ENCODE results near the gene TBXAS1. TPM values are rescaled to one million over a fixed set of nuclear protein-coding genes. Genes with fewer than 3 reads are reported as not detected.

Gene TBXAS1
- polyA plus RNA-seq, 2 donors, result 5.9 to 10.7 TPM

DNA sequence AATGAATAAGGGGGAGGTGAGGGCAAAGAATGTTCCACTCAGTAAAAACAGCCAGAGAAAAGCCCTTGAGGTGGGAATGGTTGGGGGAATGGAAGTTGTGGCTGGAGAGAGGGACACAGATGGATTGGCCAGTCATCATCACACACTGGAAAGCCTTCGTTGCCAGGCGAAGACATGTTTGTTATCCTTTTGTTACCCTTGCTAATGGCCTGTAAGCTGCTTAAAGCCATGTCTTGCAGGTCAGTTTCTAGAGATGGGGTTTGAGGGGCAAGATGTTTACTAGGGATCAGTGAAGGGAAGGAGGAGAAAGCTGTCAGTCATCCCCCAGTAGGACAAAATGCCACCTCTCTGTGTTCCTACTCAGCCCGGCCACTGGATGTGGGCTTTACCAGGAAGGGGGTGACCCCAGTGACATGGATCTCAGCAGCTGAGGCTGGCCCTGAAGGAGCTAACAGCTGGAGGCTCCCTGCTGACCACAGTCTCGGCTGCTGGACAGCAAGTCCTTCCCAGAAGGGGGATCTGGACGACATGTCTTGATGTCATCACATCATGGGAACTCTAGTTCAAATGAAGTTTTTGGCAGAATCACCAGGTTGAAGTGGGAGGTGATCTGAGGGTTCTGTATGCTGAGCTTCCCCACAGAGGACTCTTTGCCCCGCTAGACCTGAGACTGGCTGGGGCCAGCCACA, 66.2 kb downstream of the TBXAS1 start:
- 87 to 89% methylated on average over 6 of the region's 6 CpGs for WGBS, 2 donors
- no peak overlapping the region for H3K27ac ChIP-seq (ENCODE audit: low read depth in 2 of 2, low read length in 1 of 2)
- H3K4me3 ChIP-seq (ENCODE audit: low read depth in 1 of 2, low read length in 2 of 2), result no peak overlapping the region
- H3K27me3 ChIP-seq (ENCODE audit: control insufficient read depth in 1 of 2, insufficient read depth in 2 of 2, low read length in 2 of 2), result no peaks in the 10 kb centered on the region
- H3K4me1 ChIP-seq (ENCODE audit: control insufficient read depth in 2 of 2, insufficient read depth in 2 of 2, low read length in 1 of 2), result peaks cover 0 to 3% of the 10 kb centered on the region in 2 donors
- H3K36me3 ChIP-seq (ENCODE audit: control insufficient read depth in 2 of 2, insufficient read depth in 2 of 2, low read length in 1 of 2), result no peaks in the 10 kb centered on the region
- H3K9me3 ChIP-seq (ENCODE audit: control insufficient read depth in 2 of 2, insufficient read depth in 1 of 2, low read depth in 1 of 2, low read length in 1 of 2), result no peaks in the 10 kb centered on the region

GRCh38 chr7:139896288-139896687, 67.2 kb downstream of the TBXAS1 start:
- Histone ChIP-seq H3K4me1 (ENCODE audit: control insufficient read depth in 2 of 2, insufficient read depth in 2 of 2, low read length in 1 of 2) (peaks cover 0 to 3% of the 10 kb centered on the region in 2 donors), H3K9me3 (ENCODE audit: control insufficient read depth in 2 of 2, insufficient read depth in 1 of 2, low read depth in 1 of 2, low read length in 1 of 2) (no peaks in the 10 kb centered on the region)
- WGBS, 2 donors, result 85 to 90% methylated on average over 3 of the region's 3 CpGs

GRCh38 chr7:139896831-139897230, 67.8 kb downstream of the TBXAS1 start:
- Histone ChIP-seq H3K27ac (ENCODE audit: low read depth in 2 of 2, low read length in 1 of 2) (no peak overlapping the region), H3K9me3 (ENCODE audit: control insufficient read depth in 2 of 2, insufficient read depth in 1 of 2, low read depth in 1 of 2, low read length in 1 of 2) (no peaks in the 10 kb centered on the region), H3K36me3 (ENCODE audit: control insufficient read depth in 2 of 2, insufficient read depth in 2 of 2, low read length in 1 of 2) (no peaks in the 10 kb centered on the region), H3K27me3 (ENCODE audit: control insufficient read depth in 1 of 2, insufficient read depth in 2 of 2, low read length in 2 of 2) (no peaks in the 10 kb centered on the region), H3K4me3 (ENCODE audit: low read depth in 1 of 2, low read length in 2 of 2) (no peak overlapping the region), H3K4me1 (ENCODE audit: control insufficient read depth in 2 of 2, insufficient read depth in 2 of 2, low read length in 1 of 2) (peaks cover 0 to 3% of the 10 kb centered on the region in 2 donors)
- 54 to 65% methylated on average over 6 of the region's 6 CpGs for WGBS, 2 donors

More at GRCh38 chr7:139896288-139896687, 67.2 kb downstream of the TBXAS1 start:
- no peak overlapping the region for H3K27ac ChIP-seq (ENCODE audit: low read depth in 2 of 2, low read length in 1 of 2)
- no peaks in the 10 kb centered on the region for H3K36me3 ChIP-seq (ENCODE audit: control insufficient read depth in 2 of 2, insufficient read depth in 2 of 2, low read length in 1 of 2)
- no peak overlapping the region for H3K4me3 ChIP-seq (ENCODE audit: low read depth in 1 of 2, low read length in 2 of 2)
- no peaks in the 10 kb centered on the region for H3K27me3 ChIP-seq (ENCODE audit: control insufficient read depth in 1 of 2, insufficient read depth in 2 of 2, low read length in 2 of 2)

GRCh38 chr7:139897422-139898090, 68.5 kb downstream of the TBXAS1 start:
- H3K4me1 ChIP-seq (ENCODE audit: control insufficient read depth in 2 of 2, insufficient read depth in 2 of 2, low read length in 1 of 2), result peaks cover 0 to 3% of the 10 kb centered on the region in 2 donors
- no peaks in the 10 kb centered on the region for H3K27me3 ChIP-seq (ENCODE audit: control insufficient read depth in 1 of 2, insufficient read depth in 2 of 2, low read length in 2 of 2)
- no peaks in the 10 kb centered on the region for H3K36me3 ChIP-seq (ENCODE audit: control insufficient read depth in 2 of 2, insufficient read depth in 2 of 2, low read length in 1 of 2)
- H3K4me3 ChIP-seq (ENCODE audit: low read depth in 1 of 2, low read length in 2 of 2), result no peak overlapping the region
- 71 to 74% methylated on average over 5 of the region's 5 CpGs for WGBS, 2 donors
- H3K9me3 ChIP-seq (ENCODE audit: control insufficient read depth in 2 of 2, insufficient read depth in 1 of 2, low read depth in 1 of 2, low read length in 1 of 2), result no peaks in the 10 kb centered on the region
- H3K27ac ChIP-seq (ENCODE audit: low read depth in 2 of 2, low read length in 1 of 2), result no peak overlapping the region

DNA sequence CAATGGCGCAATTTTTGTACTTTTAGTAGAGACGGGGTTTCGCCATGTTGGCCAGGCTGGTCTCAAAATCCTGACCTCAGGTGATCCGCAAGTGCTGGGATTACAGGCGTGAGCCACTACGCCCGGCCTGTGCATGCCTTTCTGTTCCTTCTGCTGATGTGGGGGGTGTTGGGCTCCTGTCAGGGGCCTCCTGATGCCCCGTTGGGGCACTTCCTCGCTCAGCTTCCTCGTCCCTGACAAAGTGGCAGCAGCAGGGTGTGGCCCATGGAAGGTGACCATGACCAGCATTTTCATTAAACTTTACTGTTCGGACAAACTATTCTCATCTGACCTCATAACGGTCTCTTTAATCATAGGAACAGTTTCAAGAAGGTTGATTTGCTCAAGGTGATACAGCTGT, 69.4 kb downstream of the TBXAS1 start:
- Histone ChIP-seq H3K36me3 (ENCODE audit: control insufficient read depth in 2 of 2, insufficient read depth in 2 of 2, low read length in 1 of 2) (no peaks in the 10 kb centered on the region), H3K4me3 (ENCODE audit: low read depth in 1 of 2, low read length in 2 of 2) (no peak overlapping the region), H3K9me3 (ENCODE audit: control insufficient read depth in 2 of 2, insufficient read depth in 1 of 2, low read depth in 1 of 2, low read length in 1 of 2) (no peaks in the 10 kb centered on the region), H3K4me1 (ENCODE audit: control insufficient read depth in 2 of 2, insufficient read depth in 2 of 2, low read length in 1 of 2) (peaks cover 0 to 3% of the 10 kb centered on the region in 2 donors), H3K27ac (ENCODE audit: low read depth in 2 of 2, low read length in 1 of 2) (no peak overlapping the region), H3K27me3 (ENCODE audit: control insufficient read depth in 1 of 2, insufficient read depth in 2 of 2, low read length in 2 of 2) (no peaks in the 10 kb centered on the region)
- WGBS, 2 donors, result 86 to 89% methylated on average over 12 of the region's 12 CpGs

DNA sequence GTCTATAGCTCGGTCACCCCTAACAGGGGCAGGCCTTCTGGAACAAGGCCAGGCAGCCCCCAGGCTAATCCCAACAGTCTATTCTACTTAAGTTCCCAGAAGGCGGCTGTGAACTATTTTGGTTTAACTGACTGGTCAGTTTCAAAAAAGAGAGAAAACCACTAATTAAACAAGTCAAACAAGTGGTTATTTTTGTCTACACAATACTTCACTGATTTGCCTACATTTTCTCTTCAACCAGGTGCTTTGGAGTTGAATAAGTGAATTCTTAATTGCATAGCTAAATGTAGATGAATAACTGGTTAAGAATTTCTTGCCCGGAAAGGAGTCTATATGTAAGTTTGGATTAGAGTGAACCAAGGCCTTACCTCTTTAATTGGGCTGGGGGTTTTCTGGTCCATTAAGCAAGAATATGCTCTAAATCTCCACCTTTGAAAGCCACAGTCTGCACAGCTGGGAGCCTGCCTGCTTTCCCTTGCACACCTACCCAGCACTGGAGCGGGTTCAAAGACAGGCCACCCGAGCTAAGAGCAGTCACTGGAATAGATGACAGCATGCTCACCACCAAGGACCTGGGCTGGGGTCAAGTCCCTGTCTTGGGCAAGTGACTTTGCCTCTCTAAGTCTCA, 70.4 kb downstream of the TBXAS1 start:
- Histone ChIP-seq H3K9me3 (ENCODE audit: control insufficient read depth in 2 of 2, insufficient read depth in 1 of 2, low read depth in 1 of 2, low read length in 1 of 2) (no peaks in the 10 kb centered on the region), H3K27me3 (ENCODE audit: control insufficient read depth in 1 of 2, insufficient read depth in 2 of 2, low read length in 2 of 2) (no peaks in the 10 kb centered on the region), H3K36me3 (ENCODE audit: control insufficient read depth in 2 of 2, insufficient read depth in 2 of 2, low read length in 1 of 2) (no peaks in the 10 kb centered on the region), H3K27ac (ENCODE audit: low read depth in 2 of 2, low read length in 1 of 2) (no peak overlapping the region), H3K4me3 (ENCODE audit: low read depth in 1 of 2, low read length in 2 of 2) (no peak overlapping the region), H3K4me1 (ENCODE audit: control insufficient read depth in 2 of 2, insufficient read depth in 2 of 2, low read length in 1 of 2) (peaks cover 0 to 3% of the 10 kb centered on the region in 2 donors)
- WGBS, 2 donors, result 90% methylated on average over 5 of the region's 5 CpGs

- Histone ChIP-seq H3K4me1 (ENCODE audit: control insufficient read depth in 2 of 2, insufficient read depth in 2 of 2, low read length in 1 of 2) (peaks cover 0 to 3% of the 10 kb centered on the region in 2 donors), H3K4me3 (ENCODE audit: low read depth in 1 of 2, low read length in 2 of 2) (no peak overlapping the region), H3K9me3 (ENCODE audit: control insufficient read depth in 2 of 2, insufficient read depth in 1 of 2, low read depth in 1 of 2, low read length in 1 of 2) (no peaks in the 10 kb centered on the region), H3K27ac (ENCODE audit: low read depth in 2 of 2, low read length in 1 of 2) (no peak overlapping the region), H3K27me3 (ENCODE audit: control insufficient read depth in 1 of 2, insufficient read depth in 2 of 2, low read length in 2 of 2) (no peaks in the 10 kb centered on the region), H3K36me3 (ENCODE audit: control insufficient read depth in 2 of 2, insufficient read depth in 2 of 2, low read length in 1 of 2) (no peaks in the 10 kb centered on the region)
- WGBS, 2 donors, result 91 to 94% methylated on average over 2 of the region's 2 CpGs
Measured at GRCh38 chr7:139900326-139900725, 71.3 kb downstream of the TBXAS1 start.

GRCh38 chr7:139901056-139901795, 72.2 kb downstream of the TBXAS1 start:
- WGBS, 2 donors, result 85 to 88% methylated on average over 6 of the region's 6 CpGs
- Histone ChIP-seq H3K4me1 (ENCODE audit: control insufficient read depth in 2 of 2, insufficient read depth in 2 of 2, low read length in 1 of 2) (peaks cover 0 to 3% of the 10 kb centered on the region in 2 donors), H3K9me3 (ENCODE audit: control insufficient read depth in 2 of 2, insufficient read depth in 1 of 2, low read depth in 1 of 2, low read length in 1 of 2) (no peaks in the 10 kb centered on the region), H3K4me3 (ENCODE audit: low read depth in 1 of 2, low read length in 2 of 2) (no peak overlapping the region), H3K36me3 (ENCODE audit: control insufficient read depth in 2 of 2, insufficient read depth in 2 of 2, low read length in 1 of 2) (no peaks in the 10 kb centered on the region), H3K27me3 (ENCODE audit: control insufficient read depth in 1 of 2, insufficient read depth in 2 of 2, low read length in 2 of 2) (no peaks in the 10 kb centered on the region), H3K27ac (ENCODE audit: low read depth in 2 of 2, low read length in 1 of 2) (no peak overlapping the region)

- Histone ChIP-seq H3K9me3 (ENCODE audit: control insufficient read depth in 2 of 2, insufficient read depth in 1 of 2, low read depth in 1 of 2, low read length in 1 of 2) (no peaks in the 10 kb centered on the region), H3K4me1 (ENCODE audit: control insufficient read depth in 2 of 2, insufficient read depth in 2 of 2, low read length in 1 of 2) (peaks cover 0 to 3% of the 10 kb centered on the region in 2 donors), H3K36me3 (ENCODE audit: control insufficient read depth in 2 of 2, insufficient read depth in 2 of 2, low read length in 1 of 2) (no peaks in the 10 kb centered on the region), H3K27me3 (ENCODE audit: control insufficient read depth in 1 of 2, insufficient read depth in 2 of 2, low read length in 2 of 2) (no peaks in the 10 kb centered on the region), H3K4me3 (ENCODE audit: low read depth in 1 of 2, low read length in 2 of 2) (no peak overlapping the region), H3K27ac (ENCODE audit: low read depth in 2 of 2, low read length in 1 of 2) (no peak overlapping the region)
- WGBS, 2 donors, result 83 to 87% methylated on average over 3 of the region's 3 CpGs
Measured at GRCh38 chr7:139901901-139902300, 72.8 kb downstream of the TBXAS1 start.
